ENCODE data around the gene NTRK2. TPM values are rescaled to one million over a fixed set of nuclear protein-coding genes. Genes with fewer than 3 reads are reported as not detected.

The NTRK2 gene
- total and polyA plus RNA-seq, 10 of the 15 experiments (the other 5 are each of a cell fraction or from before 2014, with no cell fraction given) = 0.42 to 4.6 (median 0.65) TPM

DNA sequence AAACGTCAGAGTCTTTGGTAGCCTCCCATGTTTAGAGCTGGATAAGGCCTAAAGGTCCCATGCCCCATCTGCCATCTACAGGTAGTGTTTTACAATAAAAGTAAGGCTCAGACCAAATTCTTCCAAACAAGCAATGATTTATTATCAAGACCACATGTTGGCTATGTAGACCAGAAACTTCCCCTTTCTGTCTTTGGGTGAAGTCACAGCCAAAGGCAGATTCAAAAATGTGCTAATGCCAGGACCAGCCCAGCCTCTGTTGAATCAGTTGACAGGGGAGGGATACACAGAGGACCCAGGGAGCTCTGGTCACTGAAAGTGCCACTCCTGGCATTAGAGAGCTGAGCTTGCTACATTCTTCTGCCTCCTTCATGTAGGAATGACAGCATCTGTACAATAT, 360.8 kb downstream of the NTRK2 start:
- Histone ChIP-seq H3K4me1 (ENCODE audit: control insufficient read depth, insufficient read depth, low read length) (no peaks in the 10 kb centered on the region), H4K20me1 (ENCODE audit: control insufficient read depth, insufficient read depth) (no peaks in the 10 kb centered on the region), H3K36me3 (ENCODE audit: control insufficient read depth in 2 of 2, insufficient read depth in 2 of 2, low read length in 1 of 2) (no peaks in the 10 kb centered on the region), H3K27me3 (replicated peaks in 1 of 2; ENCODE audit: control insufficient read depth in 2 of 2, insufficient read depth in 2 of 2, low read length in 1 of 2) (no peaks in the 10 kb centered on the region), H3K79me2 (ENCODE audit: control insufficient read depth, insufficient read depth, low read length) (no peaks in the 10 kb centered on the region), H2AFZ (ENCODE audit: control insufficient read depth, low read depth, low read length) (no peak overlapping the region), H3K27ac (ENCODE audit: control insufficient read depth, insufficient read depth) (no peak overlapping the region), H3K4me2 (ENCODE audit: control insufficient read depth, insufficient read depth) (no peak overlapping the region), H3K9ac (ENCODE audit: control insufficient read depth, insufficient read depth, low read length) (no peak overlapping the region), H3K4me3 (no peak overlapping the region), H3K9me3 (replicated peaks; ENCODE audit: control insufficient read depth, insufficient read depth, low read length) (no peaks in the 10 kb centered on the region)
- SMC1A ChIA-PET (ENCODE audit: uncharacterized antibody, unreplicated experiment) = interaction anchor here (1.3 to 1.6 kb wide), 2 partner anchors 16 to 109 kb away, joined by 3 read pairs; no protein-coding TSS in a partner anchor
- POLR2A ChIA-PET = no interaction called here
- RAD21 ChIA-PET (ENCODE audit: unreplicated experiment) = interaction anchor here (0.9 kb wide), 1 partner anchor 36 kb away, joined by 3 read pairs; no protein-coding TSS in a partner anchor
- TF ChIP-seq, protein P1, sequence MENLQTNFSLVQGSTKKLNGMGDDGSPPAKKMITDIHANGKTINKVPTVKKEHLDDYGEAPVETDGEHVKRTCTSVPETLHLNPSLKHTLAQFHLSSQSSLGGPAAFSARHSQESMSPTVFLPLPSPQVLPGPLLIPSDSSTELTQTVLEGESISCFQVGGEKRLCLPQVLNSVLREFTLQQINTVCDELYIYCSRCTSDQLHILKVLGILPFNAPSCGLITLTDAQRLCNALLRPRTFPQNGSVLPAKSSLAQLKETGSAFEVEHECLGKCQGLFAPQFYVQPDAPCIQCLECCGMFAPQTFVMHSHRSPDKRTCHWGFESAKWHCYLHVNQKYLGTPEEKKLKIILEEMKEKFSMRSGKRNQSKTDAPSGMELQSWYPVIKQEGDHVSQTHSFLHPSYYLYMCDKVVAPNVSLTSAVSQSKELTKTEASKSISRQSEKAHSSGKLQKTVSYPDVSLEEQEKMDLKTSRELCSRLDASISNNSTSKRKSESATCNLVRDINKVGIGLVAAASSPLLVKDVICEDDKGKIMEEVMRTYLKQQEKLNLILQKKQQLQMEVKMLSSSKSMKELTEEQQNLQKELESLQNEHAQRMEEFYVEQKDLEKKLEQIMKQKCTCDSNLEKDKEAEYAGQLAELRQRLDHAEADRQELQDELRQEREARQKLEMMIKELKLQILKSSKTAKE (IDR thresholded peaks at IDR 0.05; ENCODE audit: low read depth, poor library complexity, severe bottlenecking) = no peak
- TF ChIP-seq KAT2A (conservative IDR thresholded peaks at IDR 0.05; ENCODE audit: control insufficient read depth, low read depth, low read length) (no peak), EP300 (IDR thresholded peaks at IDR 0.05; ENCODE audit: borderline replicate concordance in 1 of 2, control insufficient read depth in 1 of 2, low read depth in 2 of 2, low read length in 2 of 2) (no peak), MTA2 (IDR thresholded peaks at IDR 0.05; ENCODE audit: low read depth) (no peak), RUNX3 (IDR thresholded peaks at IDR 0.05; ENCODE audit: low read length) (no peak), CEBPB (IDR thresholded peaks at IDR 0.05; ENCODE audit: borderline replicate concordance in 1 of 2, low read depth in 2 of 2, low read length in 2 of 2) (no peak), MYB (IDR thresholded peaks at IDR 0.05; ENCODE audit: borderline replicate concordance, low read depth, low read length) (no peak)
- TF ChIP-seq, protein P2, sequence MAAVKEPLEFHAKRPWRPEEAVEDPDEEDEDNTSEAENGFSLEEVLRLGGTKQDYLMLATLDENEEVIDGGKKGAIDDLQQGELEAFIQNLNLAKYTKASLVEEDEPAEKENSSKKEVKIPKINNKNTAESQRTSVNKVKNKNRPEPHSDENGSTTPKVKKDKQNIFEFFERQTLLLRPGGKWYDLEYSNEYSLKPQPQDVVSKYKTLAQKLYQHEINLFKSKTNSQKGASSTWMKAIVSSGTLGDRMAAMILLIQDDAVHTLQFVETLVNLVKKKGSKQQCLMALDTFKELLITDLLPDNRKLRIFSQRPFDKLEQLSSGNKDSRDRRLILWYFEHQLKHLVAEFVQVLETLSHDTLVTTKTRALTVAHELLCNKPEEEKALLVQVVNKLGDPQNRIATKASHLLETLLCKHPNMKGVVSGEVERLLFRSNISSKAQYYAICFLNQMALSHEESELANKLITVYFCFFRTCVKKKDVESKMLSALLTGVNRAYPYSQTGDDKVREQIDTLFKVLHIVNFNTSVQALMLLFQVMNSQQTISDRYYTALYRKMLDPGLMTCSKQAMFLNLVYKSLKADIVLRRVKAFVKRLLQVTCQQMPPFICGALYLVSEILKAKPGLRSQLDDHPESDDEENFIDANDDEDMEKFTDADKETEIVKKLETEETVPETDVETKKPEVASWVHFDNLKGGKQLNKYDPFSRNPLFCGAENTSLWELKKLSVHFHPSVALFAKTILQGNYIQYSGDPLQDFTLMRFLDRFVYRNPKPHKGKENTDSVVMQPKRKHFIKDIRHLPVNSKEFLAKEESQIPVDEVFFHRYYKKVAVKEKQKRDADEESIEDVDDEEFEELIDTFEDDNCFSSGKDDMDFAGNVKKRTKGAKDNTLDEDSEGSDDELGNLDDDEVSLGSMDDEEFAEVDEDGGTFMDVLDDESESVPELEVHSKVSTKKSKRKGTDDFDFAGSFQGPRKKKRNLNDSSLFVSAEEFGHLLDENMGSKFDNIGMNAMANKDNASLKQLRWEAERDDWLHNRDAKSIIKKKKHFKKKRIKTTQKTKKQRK (IDR thresholded peaks at IDR 0.05; ENCODE audit: low read depth, low read length) = no peak
- FAIRE-seq = no peak
- no TSS peak for BruUV-seq (replicated peaks)
- intact Hi-C loops (cut with micrococcal nuclease; ENCODE audit: unreplicated experiment) (no loop called here), in situ Hi-C loops (cut with MboI) (no loop called here)
- DNase-seq (ENCODE audit: low read depth, low spot score) = no peak
- CTCF ChIA-PET = interaction anchor here (0.8 to 1.5 kb wide), 4 partner anchors 26 to 579 kb away, joined by 3 read pairs; no protein-coding TSS in a partner anchor
- 0% methylated on average over 1 of the region's 1 CpG for WGBS (ENCODE audit: insufficient coverage, insufficient replicate concordance, low lambda C conversion rate, missing lambda C conversion rate)
- ATAC-seq = no peak
